K562 (cell line): ENCODE measurements around the gene PEX6. TPM values are rescaled to one million over a fixed set of nuclear protein-coding genes. Genes with fewer than 3 reads are reported as not detected.

Experiments
- ATAC-seq: fragments of 200-7000 bp; cut with Tn5 transposase; 3 replicates; pipeline ENCODE4 v1.9.1; 2020; ENCODE audit warnings: moderate library complexity
- BruUV-seq: library from RNA; stranded (reverse); fragments of 400-500 nt; replicated peaks from 2 replicates; lab custom pipeline; 2021; lab: Mats Ljungman, UMichigan
- CTCF ChIA-PET: fragments of 300-600 bp; formaldehyde crosslinking; extraction: SDS; loops from one replicate; lab custom pipeline; 2021; ENCODE audit warnings: low intra/inter-chr PET ratio; lab: Yijun Ruan, JAX
- POLR2A ChIA-PET: fragments of 300-600, 350-650 bp; sonication (Branson Sonifier 250); formaldehyde crosslinking; extraction: SDS; loops from one replicate; lab custom pipeline; 2021; ENCODE audit warnings: antibody characterized with exemption, inconsistent platforms; lab: Yijun Ruan, JAX
- DNase-seq, 4 experiments: peaks; one replicate each; pipeline versions ENCODE4 v3.0.0 to v3.0.0-alpha.2; 2011 to 2018; ENCODE audit warnings: low spot score in 3 of 4, mixed read lengths in 3 of 4; ENCODE audit errors: extremely low read depth in 1 of 4
- FAIRE-seq: peaks from 2 replicates; lab custom pipeline; 2011; peaks lifted over from hg19 to GRCh38; lab: Jason Lieb, UNC
- H2AFZ ChIP-seq: 2 replicates; pipeline ENCODE4 v1.6.0; 2011; ENCODE audit warnings: low read depth, low read length, control low read depth, inconsistent platforms
- H3K27ac ChIP-seq: fragments of 200-600 bp; 3 replicates; pipeline ENCODE4 v1.8.0; 2011; ENCODE audit warnings: low read depth, mild to moderate bottlenecking, control low read depth, inconsistent platforms, low read length, moderate library complexity, mixed read lengths; ENCODE audit errors: extremely low read depth
- H3K27me3 ChIP-seq, 2 experiments: fragments of 300-600 bp in 1 of 2; 2 replicates in 1 of 2; 3 replicates in 1 of 2; pipeline versions ENCODE4 v1.6.0 to v1.8.0; 2011; ENCODE audit warnings: inconsistent platforms in 2 of 2, low read length in 2 of 2, mild to moderate bottlenecking in 1 of 2, mixed read lengths in 1 of 2, moderate library complexity in 1 of 2; ENCODE audit not compliant: control insufficient read depth in 2 of 2, insufficient read depth in 2 of 2
- H3K36me3 ChIP-seq: fragments of 300-600 bp; 3 replicates; pipeline ENCODE4 v1.8.0; 2011; ENCODE audit warnings: mild to moderate bottlenecking, low read length, inconsistent platforms; ENCODE audit not compliant: control insufficient read depth, insufficient read depth
- H3K4me1 ChIP-seq, 2 experiments: fragments of 200-600 bp in 1 of 2; replicated peaks in 1 of 2; 2 replicates in 1 of 2; 3 replicates in 1 of 2; pipeline versions ENCODE4 v1.5.1 to v1.8.0; 2011; ENCODE audit warnings: inconsistent platforms in 2 of 2, low read length in 2 of 2, mild to moderate bottlenecking in 1 of 2, mixed read lengths in 1 of 2, moderate library complexity in 1 of 2; ENCODE audit not compliant: control insufficient read depth in 2 of 2, insufficient read depth in 2 of 2
- H3K4me2 ChIP-seq: 2 replicates; pipeline ENCODE4 v1.6.1; 2011; ENCODE audit warnings: low read length, control low read depth, inconsistent platforms, mixed read lengths; ENCODE audit not compliant: insufficient read depth
- H3K4me3 ChIP-seq: fragments of 200-600 bp; sonication (generic), shearing (Covaris generic); 2 replicates; pipeline ENCODE4 v1.5.1; 2016; ENCODE audit warnings: control low read depth, inconsistent platforms
- H3K79me2 ChIP-seq: fragments of 200-600 bp; 3 replicates; pipeline ENCODE4 v1.8.0; 2011; ENCODE audit warnings: low read length, inconsistent platforms; ENCODE audit not compliant: control insufficient read depth, insufficient read depth
- H3K9ac ChIP-seq, 2 experiments: 2 replicates each; pipeline versions ENCODE4 v1.6.0 to v1.6.1; 2011; ENCODE audit warnings: low read depth in 2 of 2, low read length in 2 of 2, control low read depth in 1 of 2, inconsistent platforms in 1 of 2, mild to moderate bottlenecking in 1 of 2, mixed read lengths in 1 of 2; ENCODE audit not compliant: insufficient read depth in 1 of 2
- H3K9me1 ChIP-seq: one replicate; pipeline ENCODE4 v1.6.0; 2011; ENCODE audit warnings: inconsistent platforms, mild to moderate bottlenecking, low read length, moderate library complexity; ENCODE audit not compliant: control insufficient read depth, insufficient read depth
- H3K9me3 ChIP-seq: replicated peaks from 2 replicates; pipeline ENCODE4 v1.5.1; 2011; ENCODE audit warnings: low read depth, low read length, inconsistent platforms; ENCODE audit not compliant: control insufficient read depth, insufficient read depth
- H4K20me1 ChIP-seq: replicated peaks from 2 replicates; pipeline ENCODE4 v1.6.1; 2011; ENCODE audit warnings: low read length, inconsistent platforms, mixed read lengths; ENCODE audit not compliant: control insufficient read depth, insufficient read depth
- EGR1 ChIP-seq: fragments of 450-650 bp; conservative IDR thresholded peaks from 2 replicates; pipeline ENCODE4 v1.6.1; 2017; ENCODE audit warnings: mild to moderate bottlenecking
- EHMT2 ChIP-seq: fragments of 450-650 bp; IDR thresholded peaks from 2 replicates; pipeline ENCODE4 v1.6.1; 2018; ENCODE audit warnings: antibody characterized with exemption
- NBN ChIP-seq: fragments of 450-650 bp; IDR thresholded peaks from 2 replicates; pipeline ENCODE4 v1.6.1; 2016; ENCODE audit warnings: low read depth, mild to moderate bottlenecking
- NFXL1 ChIP-seq: fragments of 450-650 bp; formaldehyde crosslinking; IDR thresholded peaks from 2 replicates; pipeline ENCODE4 v1.4.0; 2021; ENCODE audit warnings: mild to moderate bottlenecking
- SNRNP70 ChIP-seq: fragments of 200-400 bp; formaldehyde crosslinking; optimal IDR thresholded peaks from 2 replicates; pipeline ENCODE3; 2017; ENCODE audit warnings: low read depth, low read length
- WGBS: fragments of 100-300 bp; shearing (Covaris generic); methylation state at CpG from one replicate; pipeline ENCODE4 v1.1.6; 2016; ENCODE audit warnings: low coverage, mixed read lengths; ENCODE audit not compliant: insufficient coverage; ENCODE audit errors: missing lambda C conversion rate; 5-methylcytosine and 5-hydroxymethylcytosine counted together
- in situ Hi-C: fragments of 300-500 bp; cut with MboI; formaldehyde crosslinking; loops from 4 replicates; pipeline ENCODE4 v1.15.0; 2018; ENCODE audit warnings: inconsistent platforms, mixed read lengths
- intact Hi-C: fragments of 100-400 bp; cut with micrococcal nuclease; formaldehyde crosslinking; loops from 2 replicates; pipeline ENCODE4 v1.14.2; 2022
- polyA plus RNA-seq, 8 experiments: library from polyadenylated mRNA; depleted of rRNA in 4 of 8; stranded (reverse) in 5 of 8; unstranded in 3 of 8; fragments of >200 nt; fragmentation: Nextera tagmentation in 2 of 8; fragmentation: Illumina TruSeq in 1 of 8; extraction: Ambion mirVana in 2 of 8; extraction: Trizol in 1 of 8; gene quantifications; 2 replicates each; pipeline versions ENCODE4 v1.2.1 to v1.2.3, GENCODE V29; 2011 to 2014; ENCODE audit warnings: inconsistent platforms in 1 of 8, missing spikeins in 1 of 8
- total RNA-seq, 7 experiments: library from RNA; depleted of rRNA in 6 of 7; stranded (reverse); fragments of >200 nt in 6 of 7; fragmentation: Illumina TruSeq in 2 of 7; extraction: Trizol in 2 of 7; gene quantifications; 2 replicates each; pipeline versions ENCODE4 v1.2.1 to v1.2.3, GENCODE V29; 2011 to 2021; ENCODE audit warnings: low replicate concordance in 1 of 7
- TF ChIP-seq, protein P1 (sequence below), 2 experiments: fragments of 450-650 bp in 1 of 2; sonication (generic) in 1 of 2; formaldehyde crosslinking in 1 of 2; IDR thresholded peaks in 1 of 2; conservative IDR thresholded peaks in 1 of 2; 2 replicates each; pipeline versions ENCODE4 v1.6.1 to v1.8.1; 2016 to 2023; ENCODE audit warnings: mild to moderate bottlenecking in 2 of 2, moderate library complexity in 2 of 2, inconsistent platforms in 1 of 2, missing genetic modification reagents in 1 of 2

Gene PEX6
- total and polyA plus RNA-seq, 9 of the 15 experiments (the other 6 are each of a cell fraction or from before 2014, with no cell fraction given): 0.17 to 20.8 (median 6.9) TPM

DNA sequence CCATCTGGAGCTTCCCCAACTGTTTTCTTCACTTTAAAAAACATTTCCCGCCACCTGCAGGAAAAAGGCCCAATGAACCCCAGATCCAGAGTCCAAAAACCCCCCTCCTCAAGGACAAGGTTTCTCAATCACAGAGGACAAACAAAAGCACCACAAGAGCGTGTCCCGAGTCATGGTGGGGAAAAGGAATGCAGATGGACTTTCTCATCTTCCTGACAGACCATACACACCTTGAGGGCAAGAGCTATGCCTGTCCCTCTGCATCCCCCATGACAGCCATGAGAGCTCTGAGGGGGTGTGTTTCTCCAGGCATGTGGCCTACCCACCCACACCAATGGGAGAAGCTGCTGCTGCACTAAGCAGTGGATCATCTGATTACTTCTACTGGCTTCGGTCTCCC, 9.0 kb downstream of the PEX6 start:
- no peak for FAIRE-seq
- intact Hi-C loops: no loop called here
- H3K27ac ChIP-seq: peak overlapping the region; percentile 16; the same call in 2 of the 3 replicates

DNA sequence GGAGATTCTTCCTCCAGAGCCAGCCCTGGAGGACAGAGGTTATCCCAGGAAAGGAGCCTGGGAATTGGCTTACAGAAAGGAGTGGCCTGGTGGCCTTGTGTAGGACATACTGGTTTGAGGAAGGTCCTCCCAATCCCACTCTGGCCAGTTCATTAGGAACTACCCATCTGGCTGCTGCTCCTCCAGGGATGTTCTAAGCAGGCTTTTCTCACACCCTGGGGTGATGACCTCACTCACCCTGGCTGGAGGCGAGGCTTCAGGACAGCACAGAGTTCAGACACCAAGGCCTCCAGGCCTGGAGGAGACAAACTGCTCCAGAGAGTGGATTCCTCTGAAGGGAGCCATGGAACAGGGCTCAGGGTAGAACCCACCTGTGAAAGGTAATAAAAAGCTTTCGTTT, 9.6 kb downstream of the PEX6 start:
- H3K4me1 ChIP-seq: peaks cover 8 to 22% of the 10 kb centered on the region in 2 experiments
- BruUV-seq: no TSS peak
- no peaks in the 10 kb centered on the region for H3K79me2 ChIP-seq
- CTCF ChIA-PET: no interaction called here
- H3K4me2 ChIP-seq: no peak overlapping the region
- H3K4me3 ChIP-seq: no peak overlapping the region
- no peaks in the 10 kb centered on the region for H4K20me1 ChIP-seq
- H3K9me3 ChIP-seq: no peaks in the 10 kb centered on the region
- in situ Hi-C loops: no loop called here
- WGBS: 71% methylated on average over 2 of the region's 2 CpGs
- TF ChIP-seq EHMT2: no peak
- TF ChIP-seq, protein P1, sequence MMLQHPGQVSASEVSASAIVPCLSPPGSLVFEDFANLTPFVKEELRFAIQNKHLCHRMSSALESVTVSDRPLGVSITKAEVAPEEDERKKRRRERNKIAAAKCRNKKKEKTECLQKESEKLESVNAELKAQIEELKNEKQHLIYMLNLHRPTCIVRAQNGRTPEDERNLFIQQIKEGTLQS (IDR thresholded peaks at IDR 0.05): peak; percentile 47
- TF ChIP-seq, protein P1 (CRISPR knock-in tag; conservative IDR thresholded peaks at IDR 0.05): no peak
- TF ChIP-seq NBN: no peak
- TF ChIP-seq, all 486 proteins: peak for 1
- peak overlapping the region in 1 of 2 experiments; percentile 53; a peak in 1 of 4 replicates for H3K9ac ChIP-seq
- H3K9me1 ChIP-seq: no peaks in the 10 kb centered on the region
- no peak for FAIRE-seq
- no peak overlapping the region for H2AFZ ChIP-seq
- no peaks in the 10 kb centered on the region for H3K27me3 ChIP-seq
- H3K27ac ChIP-seq: no peak overlapping the region
- POLR2A ChIA-PET: interaction anchor here (0.5 to 1.5 kb wide), 4 partner anchors 10 to 198 kb away, joined by 3 to 8 read pairs (median 3); partner anchors contain the start of gene PEX6
- intact Hi-C loops: no loop called here
- H3K36me3 ChIP-seq: peaks cover 55% of the 10 kb centered on the region; the same call in 2 of the 3 replicates
- DNase-seq: no peak
- no peak for ATAC-seq

More for the DNA sequence above, 9.0 kb downstream of the PEX6 start:
- 0 out of 3 replicates have a peak, but pooled peaks cover 1% of the 10 kb centered on the region for H3K79me2 ChIP-seq
- ChIA-PET CTCF (no interaction called here), POLR2A (interaction anchor here (0.6 to 1.5 kb wide), 4 partner anchors 9 to 55 kb away, joined by 3 to 8 read pairs (median 3); partner anchors contain the start of gene PEX6)
- BruUV-seq: no TSS peak
- DNase-seq: no peak
- peaks cover 8 to 23% of the 10 kb centered on the region in 2 experiments for H3K4me1 ChIP-seq
- no peak overlapping the region for H3K4me2 ChIP-seq
- peaks cover 54% of the 10 kb centered on the region for H3K36me3 ChIP-seq
- peak overlapping the region in 1 of 2 experiments; percentile 31; a peak in 1 of 4 replicates for H3K9ac ChIP-seq
- in situ Hi-C loops: no loop called here
- no peak overlapping the region for H3K4me3 ChIP-seq
- H2AFZ ChIP-seq: no peak overlapping the region
- H3K9me1 ChIP-seq: no peaks in the 10 kb centered on the region
- ATAC-seq: no peak
- H4K20me1 ChIP-seq: no peaks in the 10 kb centered on the region
- 80% methylated on average over 4 of the region's 4 CpGs for WGBS
- H3K9me3 ChIP-seq: no peaks in the 10 kb centered on the region
- TF ChIP-seq NFXL1 (no peak), SNRNP70 (no peak), EGR1 (0 out of 2 replicates have a peak, but pooled peaks have one; percentile 15)
- TF ChIP-seq, all 486 proteins: peak for 1
- no peaks in the 10 kb centered on the region for H3K27me3 ChIP-seq
